NCI-H524 treated with DMSO at 0.1 percent for 48 hours (cell line): ENCODE results near the gene DNAH3.

Experiments
- DNase-seq: peaks from one replicate; lab custom pipeline; 2025; lab: John Stamatoyannopoulos, UW

The DNAH3 gene

GRCh38 chr16:20903899-20904506 is 246.6 kb downstream of the DNAH3 start:
- DNase-seq = no peak

DNA sequence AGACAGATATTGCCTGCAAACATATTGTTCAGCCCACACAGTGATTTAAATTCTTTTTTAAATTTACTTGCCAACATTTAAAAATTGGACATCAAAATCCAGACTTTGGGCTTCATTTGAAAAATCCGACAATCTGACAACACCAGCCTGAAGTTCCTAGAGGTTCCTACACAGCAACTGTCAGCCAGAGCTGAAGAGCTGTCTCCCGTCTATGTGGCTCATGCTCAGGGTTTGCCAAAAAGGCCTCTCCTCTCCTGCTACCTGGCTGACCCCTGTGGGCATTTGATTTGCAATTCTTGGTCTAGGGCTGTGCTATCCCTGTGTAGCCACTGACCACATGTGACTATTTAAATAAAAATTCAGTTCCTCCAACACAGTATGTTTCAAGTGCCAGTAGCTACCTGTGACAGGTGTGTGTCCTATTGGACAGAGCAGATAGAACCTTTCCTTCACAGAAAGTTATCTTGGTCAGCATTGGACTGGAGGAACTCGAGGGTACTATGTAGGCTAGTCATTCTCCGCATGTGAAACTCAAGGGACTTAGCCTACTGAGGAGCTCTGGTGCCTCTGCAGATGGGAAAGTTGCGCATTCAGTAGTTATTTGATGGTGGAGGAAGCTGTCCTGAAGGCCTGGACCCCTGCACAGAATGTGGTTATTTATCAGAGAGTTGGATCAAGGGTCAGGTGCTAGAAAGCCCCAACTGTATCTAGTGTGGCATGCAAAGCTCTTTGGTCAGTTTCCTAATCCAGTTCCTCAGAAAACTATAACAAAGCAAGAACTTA is 247.3 kb downstream of the DNAH3 start:
- no peak for DNase-seq

GRCh38 chr16:20902426-20902825 is 248.2 kb downstream of the DNAH3 start:
- DNase-seq = no peak

GRCh38 chr16:20901436-20902112 is 249.1 kb downstream of the DNAH3 start:
- no peak for DNase-seq

DNA sequence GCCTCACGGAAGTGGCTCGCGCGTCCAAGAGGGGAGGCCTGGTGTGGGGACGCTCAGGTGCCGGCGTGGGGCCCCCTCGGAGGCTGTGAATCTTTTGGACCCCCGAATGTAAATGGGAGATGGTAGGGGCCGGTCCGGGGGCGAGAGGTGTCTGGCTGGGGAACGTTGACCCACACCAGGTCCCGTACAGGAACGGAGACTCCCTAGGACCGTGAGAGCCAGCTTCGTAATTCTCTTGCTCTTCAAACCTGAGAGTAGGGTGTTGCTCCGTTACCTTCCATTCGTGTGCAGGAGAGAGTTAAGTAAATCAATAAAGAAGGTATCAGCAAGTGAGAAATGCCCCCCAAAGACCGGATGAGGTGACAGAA is 249.6 kb downstream of the DNAH3 start:
- no peak for DNase-seq

GRCh38 chr16:20900299-20901067 is 250.2 kb downstream of the DNAH3 start, which contains the start of the genes DCUN1D3 and LYRM1:
Gene DCUN1D3, minus strand, starts transcription at chr16:20900358. Its CDS starts 37,820 bp downstream, at chr16:20862538.
Gene LYRM1, plus strand, starts transcription at chr16:20900771. Its CDS starts 14,785 bp downstream, at chr16:20915556.
- peak; percentile 89 for DNase-seq

DNA sequence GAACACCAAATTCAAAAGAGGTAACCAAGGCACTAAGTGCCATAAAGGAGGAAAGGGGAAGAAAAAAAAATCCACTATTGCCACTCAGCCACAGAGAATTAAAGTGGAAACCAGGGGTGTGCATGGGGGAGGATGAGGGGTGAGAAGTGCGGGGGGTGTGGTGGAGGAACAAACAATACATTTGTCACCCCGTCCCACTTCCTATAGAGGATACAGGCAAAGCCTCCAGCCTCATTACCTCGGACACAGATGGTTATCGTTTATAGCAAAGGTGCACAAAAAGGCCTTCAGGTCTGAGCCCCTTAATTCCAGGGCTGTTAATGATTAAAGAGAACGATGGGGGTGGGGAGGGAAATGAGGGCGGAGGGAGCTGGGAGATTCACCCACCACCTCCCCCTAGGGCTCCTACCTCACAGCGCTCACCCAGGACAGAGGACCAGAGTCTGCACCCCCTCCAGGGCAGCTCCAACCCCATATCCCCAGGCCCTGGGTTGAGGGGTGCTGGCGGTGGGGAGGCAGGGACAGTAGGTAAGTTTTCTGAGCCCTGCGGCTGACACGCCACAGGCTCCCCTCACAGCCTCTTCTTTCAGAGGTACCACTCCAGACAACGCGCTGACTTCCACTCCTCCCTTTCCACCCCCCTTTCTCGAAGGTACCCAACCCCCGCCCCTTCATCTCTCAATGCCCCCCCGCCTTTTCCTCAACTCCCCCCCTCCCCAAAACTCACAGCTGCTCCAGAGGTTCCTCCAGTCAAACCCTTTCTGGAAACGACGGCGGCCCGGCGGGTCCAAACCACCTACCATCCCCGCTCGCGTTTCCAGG is 251.0 kb downstream of the DNAH3 start:
- no peak for DNase-seq

DNA sequence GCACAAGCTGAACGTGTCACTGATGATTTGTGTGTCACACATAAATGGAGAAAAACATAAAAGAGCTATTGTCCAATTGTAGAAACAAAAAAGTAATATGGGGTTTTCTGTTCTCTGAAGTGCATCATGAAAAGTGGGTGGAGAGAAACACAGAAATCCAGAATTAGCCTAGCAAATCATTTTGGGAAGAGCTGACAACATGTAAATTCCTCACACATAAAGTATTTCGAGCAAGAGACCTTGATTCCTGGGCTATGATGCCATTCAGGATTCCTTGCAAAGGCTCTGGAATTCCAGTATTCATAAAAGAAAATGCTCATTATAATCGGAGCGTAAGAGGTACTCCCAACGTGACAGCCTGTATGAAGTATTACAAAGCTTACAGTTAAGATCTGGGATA is 251.6 kb downstream of the DNAH3 start:
- DNase-seq = no peak

GRCh38 chr16:20897922-20898321 is 252.7 kb downstream of the DNAH3 start:
- DNase-seq = no peak

- DNase-seq = no peak
Measured at GRCh38 chr16:20897253-20897897, 253.3 kb downstream of the DNAH3 start.

- no peak for DNase-seq
Measured at GRCh38 chr16:20894388-20894787, 256.3 kb downstream of the DNAH3 start.

GRCh38 chr16:20889625-20890275 is 260.9 kb downstream of the DNAH3 start:
- DNase-seq = no peak

- no peak for DNase-seq
Measured at GRCh38 chr16:20887207-20887606, 263.4 kb downstream of the DNAH3 start.

GRCh38 chr16:20886320-20886719 is 264.3 kb downstream of the DNAH3 start:
- no peak for DNase-seq

GRCh38 chr16:20884240-20884556 is 266.4 kb downstream of the DNAH3 start:
- DNase-seq = no peak

- DNase-seq = no peak
Measured at GRCh38 chr16:20883554-20884239, 266.9 kb downstream of the DNAH3 start.
